Stomach (tissue), 4 donors: ENCODE results near the gene IGSF9B.

Experiments used
- CTCF ChIP-seq, 7 experiments: fragments of 450-650 bp in 4 of 7; fragments of 200-600 bp in 3 of 7; sonication (generic) in 3 of 7; IDR thresholded peaks; one replicate each; pipeline ENCODE4 v1.5.1; 2016 to 2019; ENCODE audit warnings: antibody characterized with exemption in 7 of 7, control low read depth in 2 of 7, mild to moderate bottlenecking in 1 of 7
- EP300 ChIP-seq: sonication (generic); formaldehyde crosslinking; IDR thresholded peaks from one replicate; pipeline ENCODE4 v1.6.1; 2017; ENCODE audit warnings: antibody characterized with exemption
- POLR2A ChIP-seq, 4 donors: fragments of 450-650 bp; IDR thresholded peaks; one replicate each; pipeline ENCODE4 v1.6.1; 2016; ENCODE audit warnings: antibody characterized with exemption in 4 of 4, control low read depth in 2 of 4, mild to moderate bottlenecking in 1 of 4, moderate library complexity in 1 of 4
- POLR2AphosphoS5 ChIP-seq, 3 donors: sonication (generic); formaldehyde crosslinking; IDR thresholded peaks; one replicate each; pipeline ENCODE4 v1.6.1; 2016; ENCODE audit warnings: antibody characterized with exemption in 3 of 3

GRCh38 chr11:133900176-133901105 lies 56.3 kb downstream of the IGSF9B start:
- TF ChIP-seq CTCF (IDR thresholded peaks at IDR 0.05), result no peak
- no peak for TF ChIP-seq POLR2AphosphoS5 (IDR thresholded peaks at IDR 0.05)
- TF ChIP-seq POLR2A (IDR thresholded peaks at IDR 0.05), result no peak
- TF ChIP-seq EP300, result no peak
